Dendritic cell treated with granulocyte-macrophage colony-stimulating factor and Interleukin-4, amounts not matched to agents 40 ng/mL and 50 ng/mL, for 4 days (primary cell): ENCODE data around the gene ARF3.
A peak's percentile ranks its signal among the peaks of the same experiment; 100 is the strongest.

ENCODE experiments used
- H3K27ac Mint-ChIP-seq: one replicate; pipeline ENCODE4 v1.8.0; 2022; ENCODE audit warnings: mild to moderate bottlenecking, mixed read lengths
- H3K27me3 Mint-ChIP-seq: one replicate; pipeline ENCODE4 v1.8.0; 2022; ENCODE audit warnings: mild to moderate bottlenecking, mixed read lengths
- H3K36me3 Mint-ChIP-seq: one replicate; pipeline ENCODE4 v1.8.0; 2022; ENCODE audit warnings: low read depth, mixed read lengths
- H3K4me1 Mint-ChIP-seq: one replicate; pipeline ENCODE4 v1.8.0; 2022; ENCODE audit warnings: low read depth, mixed read lengths
- H3K4me3 Mint-ChIP-seq: one replicate; pipeline ENCODE4 v1.8.0; 2022; ENCODE audit warnings: mild to moderate bottlenecking, moderate library complexity, mixed read lengths
- H3K9me3 Mint-ChIP-seq: one replicate; pipeline ENCODE4 v1.8.0; 2022; ENCODE audit warnings: mixed read lengths
- intact Hi-C: fragments of 100-400 bp; cut with micrococcal nuclease; formaldehyde crosslinking; loops from one replicate; pipeline ENCODE4 v1.15.0; 2022

The ARF3 gene

DNA sequence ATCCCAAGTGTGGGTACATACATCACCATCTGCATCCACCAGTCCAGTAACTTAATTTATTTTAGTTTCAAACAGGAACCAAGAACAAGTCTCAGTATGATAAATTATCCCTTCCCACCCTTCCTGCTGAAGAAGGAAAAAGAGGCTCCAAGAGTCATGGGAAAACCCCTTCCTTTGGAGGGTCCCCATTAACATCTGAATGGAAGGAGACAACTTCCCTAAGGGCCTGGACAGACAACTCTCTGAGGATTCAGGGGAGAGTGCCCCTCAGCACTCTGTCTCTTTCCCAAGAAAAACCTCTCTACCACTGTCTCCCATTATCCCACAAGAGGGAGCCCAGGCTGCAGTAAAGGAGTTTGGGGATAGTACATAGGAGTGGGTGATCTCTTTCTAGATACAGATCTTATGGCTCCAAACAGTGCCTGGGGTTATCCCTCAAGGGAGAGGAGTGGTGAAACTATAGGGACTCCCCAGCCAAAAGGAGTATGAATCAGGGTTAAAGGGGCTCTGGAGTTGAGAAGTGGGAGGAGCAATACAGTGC is 8.1 kb upstream of the ARF3 start:
- Mint-ChIP-seq H3K9me3 (no peaks in the 10 kb centered on the region), H3K27ac (no peak overlapping the region), H3K4me1 (peaks cover 39% of the 10 kb centered on the region), H3K4me3 (no peak overlapping the region), H3K36me3 (no peaks in the 10 kb centered on the region), H3K27me3 (peaks cover 38% of the 10 kb centered on the region)
- intact Hi-C loops, result no loop called here

DNA sequence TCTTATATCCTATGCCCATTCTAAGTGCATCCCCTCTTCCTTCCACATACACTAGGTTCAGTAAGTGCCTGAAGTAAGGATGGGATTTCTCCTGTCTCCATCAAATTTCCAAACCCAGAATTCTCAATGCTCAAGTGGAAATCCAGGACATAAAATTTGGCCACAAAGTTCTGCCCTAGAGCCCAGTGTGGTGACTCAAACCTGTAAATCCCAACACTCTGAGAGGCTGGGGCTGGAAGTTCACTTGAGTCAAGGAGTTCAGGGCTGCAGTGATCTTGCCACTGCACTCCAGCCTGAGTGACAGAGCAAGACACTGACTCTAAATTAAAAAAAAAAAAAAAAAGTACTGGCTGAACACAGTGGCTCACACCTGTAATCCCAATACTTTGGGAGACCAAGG is 4.5 kb upstream of the ARF3 start:
- H3K4me1 Mint-ChIP-seq, result peaks cover 32% of the 10 kb centered on the region
- H3K36me3 Mint-ChIP-seq, result peaks cover 8% of the 10 kb centered on the region
- intact Hi-C loops, result no loop called here
- H3K4me3 Mint-ChIP-seq, result no peak overlapping the region
- no peak overlapping the region for H3K27ac Mint-ChIP-seq
- H3K27me3 Mint-ChIP-seq, result peaks cover 17% of the 10 kb centered on the region
- H3K9me3 Mint-ChIP-seq, result no peaks in the 10 kb centered on the region

DNA sequence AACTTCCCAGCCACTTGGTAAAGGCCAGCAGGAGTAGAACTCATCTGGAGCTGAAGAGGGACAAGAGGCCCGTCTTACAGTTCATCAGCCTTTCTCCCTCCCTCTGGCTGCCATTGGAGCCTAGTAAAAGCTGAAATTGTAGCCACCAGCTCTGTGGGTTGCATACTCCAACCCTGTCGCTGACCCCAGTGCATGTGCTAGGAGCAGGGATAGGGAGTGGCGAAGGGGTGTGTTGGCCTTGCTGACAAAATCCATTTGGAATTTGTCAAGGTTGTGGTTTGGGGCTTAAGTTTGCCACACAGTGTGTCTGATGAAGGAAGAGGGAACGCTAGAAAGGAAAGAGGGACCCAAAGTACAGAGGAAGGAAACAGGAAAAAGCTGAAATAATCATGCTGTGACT is 4.0 kb upstream of the ARF3 start:
- intact Hi-C loops, result no loop called here
- Mint-ChIP-seq H3K27me3 (peaks cover 17% of the 10 kb centered on the region), H3K9me3 (no peaks in the 10 kb centered on the region), H3K4me1 (peaks cover 30% of the 10 kb centered on the region), H3K4me3 (no peak overlapping the region), H3K36me3 (peaks cover 13% of the 10 kb centered on the region), H3K27ac (no peak overlapping the region)

DNA sequence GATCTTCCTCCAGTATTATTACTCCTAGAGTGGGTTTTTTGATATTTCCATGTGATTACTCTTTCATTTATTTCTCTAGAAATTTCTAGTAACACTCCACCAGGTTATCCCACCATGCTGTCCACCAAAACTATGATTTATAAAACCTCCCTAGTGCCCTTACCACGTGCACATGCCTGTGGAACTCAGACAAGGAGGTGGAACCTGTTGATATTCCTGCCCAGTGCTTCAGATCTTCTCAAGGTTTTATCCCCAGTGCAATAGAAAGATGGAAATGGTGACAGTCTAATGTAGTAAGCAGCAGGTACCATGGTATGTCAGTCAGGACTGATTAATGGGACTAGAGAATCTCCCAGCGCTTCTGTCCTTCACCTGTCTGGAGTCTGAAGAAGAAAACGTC is 3.5 kb upstream of the ARF3 start:
- peaks cover 14% of the 10 kb centered on the region for H3K27me3 Mint-ChIP-seq
- H3K36me3 Mint-ChIP-seq, result peaks cover 18% of the 10 kb centered on the region
- no peak overlapping the region for H3K4me3 Mint-ChIP-seq
- H3K27ac Mint-ChIP-seq, result no peak overlapping the region
- peaks cover 30% of the 10 kb centered on the region for H3K4me1 Mint-ChIP-seq
- H3K9me3 Mint-ChIP-seq, result no peaks in the 10 kb centered on the region
- intact Hi-C loops, result no loop called here

DNA sequence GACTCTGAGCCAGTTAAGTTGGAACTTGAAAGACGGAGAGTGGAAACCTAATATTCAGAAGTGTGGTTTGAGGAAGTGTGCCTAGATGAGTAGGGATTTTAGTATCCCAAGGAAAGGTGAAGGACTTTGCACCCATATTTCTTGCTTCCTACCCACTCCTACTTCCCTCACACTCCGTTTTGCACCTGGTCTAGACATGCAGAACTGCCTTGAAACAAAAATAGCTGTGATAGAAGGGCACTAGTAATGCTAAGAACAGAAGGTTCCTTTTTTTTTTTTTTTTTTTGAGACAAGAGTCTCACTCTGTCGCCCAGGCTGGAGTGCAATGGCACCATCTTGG is 732 bp upstream of the ARF3 start:
- H3K27ac Mint-ChIP-seq, result peak overlapping the region; percentile 94
- intact Hi-C loops, result no loop called here
- H3K27me3 Mint-ChIP-seq, result peaks cover 10% of the 10 kb centered on the region

DNA sequence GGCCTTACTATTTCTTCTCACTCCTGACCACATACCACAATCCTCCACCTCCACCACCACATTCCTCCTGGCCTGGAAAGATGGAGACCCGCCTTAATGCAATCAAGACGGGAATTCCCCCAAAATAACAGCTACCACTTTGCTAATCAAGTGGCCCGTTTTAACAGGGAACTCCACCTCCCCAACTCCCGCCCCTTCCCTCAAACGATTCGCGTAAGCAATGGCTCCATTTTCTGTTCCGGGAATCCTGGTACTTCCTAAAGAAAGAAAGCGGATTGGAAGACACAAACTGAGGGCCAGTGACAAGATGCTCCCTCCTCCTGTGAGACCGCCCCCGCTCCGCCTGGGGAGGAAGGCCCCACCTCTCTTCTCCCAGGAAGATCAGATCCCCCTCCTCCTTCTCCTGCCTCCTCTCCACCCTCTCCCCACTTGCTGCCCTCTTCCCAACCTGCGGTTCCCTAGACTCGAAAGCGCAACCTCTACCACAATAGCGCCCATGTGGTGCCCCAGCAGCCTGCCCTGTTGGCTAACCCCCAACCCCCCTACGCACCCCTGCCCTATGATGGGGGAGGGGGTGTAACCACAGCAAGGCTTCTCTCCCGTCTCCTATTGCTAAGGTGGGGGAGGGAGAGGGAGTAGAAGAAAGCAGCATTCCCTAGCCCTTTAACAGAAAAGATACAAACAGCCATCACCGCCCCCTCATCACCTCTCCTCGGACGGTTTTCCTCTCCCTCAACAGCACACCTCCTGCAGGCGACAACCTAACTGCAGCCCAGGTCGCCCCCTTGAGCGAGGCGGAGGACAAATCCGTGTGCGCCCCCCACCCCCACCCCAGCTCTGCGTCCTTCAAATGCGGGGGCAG is 777 bp downstream of the ARF3 start:
- Mint-ChIP-seq H3K27ac (peak overlapping the region; percentile 94), H3K27me3 (peaks cover 7% of the 10 kb centered on the region), H3K4me1 (peaks cover 46% of the 10 kb centered on the region), H3K9me3 (no peaks in the 10 kb centered on the region), H3K4me3 (peak overlapping the region; percentile 95), H3K36me3 (peaks cover 43% of the 10 kb centered on the region)
- intact Hi-C loops, result loop anchor here (1.0 kb wide), 1 partner anchor 104 kb away; the partner anchor contains the start of gene DDX23

More for the DNA sequence above, 732 bp upstream of the ARF3 start:
- Mint-ChIP-seq H3K9me3 (no peaks in the 10 kb centered on the region), H3K36me3 (peaks cover 28% of the 10 kb centered on the region), H3K4me1 (peaks cover 37% of the 10 kb centered on the region), H3K4me3 (peak overlapping the region; percentile 95)

DNA sequence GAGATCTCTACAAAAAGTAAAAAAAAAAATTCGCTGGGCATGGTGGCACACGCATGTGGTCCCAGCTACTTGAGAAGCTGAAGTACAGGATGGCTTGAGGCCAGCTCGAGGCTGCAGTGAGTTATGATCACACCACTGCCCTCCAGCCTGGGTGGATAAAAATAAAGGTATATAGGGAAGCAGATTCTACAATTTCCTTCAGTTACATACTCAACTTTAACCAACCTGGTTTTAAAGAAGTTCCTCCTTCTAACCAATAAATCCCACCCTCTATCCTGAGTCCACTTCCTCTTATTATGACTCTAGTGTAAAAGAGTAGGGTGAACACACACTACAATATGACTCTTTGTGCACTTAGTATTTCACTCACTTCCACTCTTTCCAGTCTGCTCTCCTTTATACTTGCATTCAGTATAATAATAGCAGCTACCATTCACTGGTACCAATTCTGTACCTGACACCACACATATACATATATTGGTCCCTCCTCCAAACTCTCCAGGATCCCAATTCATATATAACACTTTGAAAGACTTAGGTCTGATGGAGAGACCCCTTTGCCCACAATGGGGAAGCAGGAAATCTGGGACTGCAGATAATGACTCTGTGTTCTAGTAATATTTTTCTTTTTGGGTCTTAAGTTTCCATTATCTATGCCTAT is 2.3 kb downstream of the ARF3 start:
- Mint-ChIP-seq H3K36me3 (peaks cover 58% of the 10 kb centered on the region), H3K27ac (peak overlapping the region; percentile 94)

DNA sequence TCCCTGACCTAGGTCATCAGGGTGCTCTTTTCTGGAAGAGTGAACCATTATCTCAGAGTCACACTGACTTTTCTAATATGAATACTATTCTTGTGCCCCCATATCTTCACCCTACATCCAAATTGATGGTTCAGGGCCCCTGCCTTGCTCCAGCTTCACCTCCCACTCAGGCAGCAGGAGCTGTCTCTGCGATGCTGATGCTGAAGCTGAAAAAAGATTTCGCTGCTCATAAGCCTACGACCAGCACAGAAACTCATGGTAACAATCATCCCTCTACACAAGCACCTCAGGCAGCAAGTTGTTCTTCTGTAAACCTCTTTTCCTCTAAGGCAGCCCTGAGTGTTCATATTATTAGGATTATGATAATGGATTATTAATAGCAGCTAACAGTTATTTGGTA is 3.2 kb downstream of the ARF3 start:
- no peak overlapping the region for H3K4me3 Mint-ChIP-seq
- H3K9me3 Mint-ChIP-seq, result no peaks in the 10 kb centered on the region
- H3K4me1 Mint-ChIP-seq, result peaks cover 51% of the 10 kb centered on the region
- no peaks in the 10 kb centered on the region for H3K27me3 Mint-ChIP-seq
- intact Hi-C loops, result no loop called here
- H3K27ac Mint-ChIP-seq, result no peak overlapping the region
- peaks cover 67% of the 10 kb centered on the region for H3K36me3 Mint-ChIP-seq

More for the DNA sequence above, 2.3 kb downstream of the ARF3 start:
- Mint-ChIP-seq H3K9me3 (no peaks in the 10 kb centered on the region), H3K4me3 (peak overlapping the region; percentile 13), H3K4me1 (peaks cover 51% of the 10 kb centered on the region), H3K27me3 (peaks cover 4% of the 10 kb centered on the region)
- intact Hi-C loops, result no loop called here

DNA sequence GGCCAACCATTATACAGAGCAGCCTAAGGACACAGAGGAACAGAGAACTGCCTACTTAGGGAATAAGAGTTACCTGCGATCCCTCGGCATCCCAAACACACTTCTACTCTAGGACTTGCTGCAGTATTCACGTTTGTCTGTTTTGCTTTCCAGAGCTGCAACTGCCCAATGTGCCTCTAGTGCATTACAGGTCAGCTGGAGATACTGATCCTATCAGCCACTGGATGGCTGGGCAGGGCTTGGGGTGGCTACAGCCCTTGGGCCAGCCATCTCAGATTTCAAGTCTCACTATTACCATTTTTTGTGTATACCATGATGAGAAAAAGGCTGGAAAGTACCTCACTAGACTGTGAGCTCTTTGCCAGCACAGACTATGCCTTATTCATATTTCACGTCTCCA is 4.6 kb downstream of the ARF3 start:
- Mint-ChIP-seq H3K9me3 (no peaks in the 10 kb centered on the region), H3K4me1 (peaks cover 50% of the 10 kb centered on the region), H3K27me3 (no peaks in the 10 kb centered on the region), H3K36me3 (peaks cover 80% of the 10 kb centered on the region), H3K4me3 (no peak overlapping the region), H3K27ac (no peak overlapping the region)
- intact Hi-C loops, result no loop called here

DNA sequence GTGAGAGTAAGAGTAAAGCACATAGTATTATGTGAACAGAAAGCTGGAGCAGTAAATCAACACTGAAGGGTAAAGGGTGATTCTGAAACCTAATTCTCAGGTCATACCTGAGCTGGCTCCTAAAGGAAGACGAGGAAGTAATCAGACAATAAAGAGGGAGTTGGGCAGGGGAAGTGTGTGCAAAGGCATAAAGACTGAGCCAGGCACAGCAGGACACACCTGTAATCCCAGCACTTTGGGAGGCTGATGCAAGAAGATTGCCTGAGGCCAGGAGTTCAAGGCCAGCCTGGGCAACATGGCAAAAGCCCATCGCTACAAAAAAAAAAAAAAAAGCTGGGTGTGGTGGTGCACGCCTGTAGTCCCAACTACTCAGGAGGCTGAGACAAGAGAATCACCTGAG is 9.6 kb downstream of the ARF3 start:
- H3K4me1 Mint-ChIP-seq, result peaks cover 38% of the 10 kb centered on the region
- no peaks in the 10 kb centered on the region for H3K9me3 Mint-ChIP-seq
- H3K36me3 Mint-ChIP-seq, result peaks cover 88% of the 10 kb centered on the region
- no peak overlapping the region for H3K27ac Mint-ChIP-seq
- H3K27me3 Mint-ChIP-seq, result no peaks in the 10 kb centered on the region
- no peak overlapping the region for H3K4me3 Mint-ChIP-seq
- intact Hi-C loops, result no loop called here

DNA sequence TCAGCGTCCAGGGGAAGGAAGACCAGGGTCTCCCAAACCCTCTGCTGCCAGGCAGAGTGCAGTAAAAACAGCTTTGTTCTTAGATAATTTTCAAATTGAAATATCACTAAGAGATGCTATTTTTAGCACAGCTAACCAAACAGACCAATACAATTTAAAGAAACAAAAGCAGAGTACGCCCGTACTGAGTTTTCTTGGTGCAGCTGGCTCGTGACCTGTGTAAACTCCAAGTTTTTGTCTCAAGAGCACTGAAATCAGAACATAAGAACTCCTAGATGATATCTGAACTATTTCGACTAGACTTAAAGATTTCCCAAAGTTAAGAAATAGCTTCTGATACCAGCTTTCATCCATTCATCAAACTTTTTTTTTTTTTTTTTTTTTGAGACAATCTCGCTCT is 10.3 kb downstream of the ARF3 start:
- intact Hi-C loops, result no loop called here
- H3K4me1 Mint-ChIP-seq, result peaks cover 38% of the 10 kb centered on the region
- no peak overlapping the region for H3K4me3 Mint-ChIP-seq
- H3K27ac Mint-ChIP-seq, result peak overlapping the region; percentile 36
- H3K36me3 Mint-ChIP-seq, result peaks cover 88% of the 10 kb centered on the region
- no peaks in the 10 kb centered on the region for H3K27me3 Mint-ChIP-seq
- H3K9me3 Mint-ChIP-seq, result no peaks in the 10 kb centered on the region

DNA sequence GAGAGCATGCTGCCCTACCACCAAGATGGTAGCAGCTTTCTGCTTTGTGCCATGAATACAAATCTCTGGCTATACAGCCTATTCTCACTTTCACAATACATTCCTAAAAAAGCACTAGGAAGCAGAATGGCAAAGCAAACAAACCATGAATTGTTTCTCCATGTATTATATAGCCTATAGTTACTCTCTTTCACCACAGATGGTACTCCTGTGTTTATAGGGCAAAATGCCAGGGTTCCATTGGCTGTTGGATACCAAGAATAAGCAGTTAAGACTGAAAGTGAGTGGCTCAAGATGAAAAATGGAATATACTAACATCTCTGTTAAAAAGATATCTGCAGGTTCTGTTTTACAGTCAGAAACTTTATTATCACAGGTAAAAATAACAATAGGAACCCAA is 11.1 kb downstream of the ARF3 start:
- Mint-ChIP-seq H3K36me3 (peaks cover 89% of the 10 kb centered on the region), H3K4me3 (no peak overlapping the region), H3K9me3 (no peaks in the 10 kb centered on the region), H3K4me1 (peaks cover 45% of the 10 kb centered on the region), H3K27me3 (no peaks in the 10 kb centered on the region), H3K27ac (peak overlapping the region; percentile 36)
- intact Hi-C loops, result no loop called here

DNA sequence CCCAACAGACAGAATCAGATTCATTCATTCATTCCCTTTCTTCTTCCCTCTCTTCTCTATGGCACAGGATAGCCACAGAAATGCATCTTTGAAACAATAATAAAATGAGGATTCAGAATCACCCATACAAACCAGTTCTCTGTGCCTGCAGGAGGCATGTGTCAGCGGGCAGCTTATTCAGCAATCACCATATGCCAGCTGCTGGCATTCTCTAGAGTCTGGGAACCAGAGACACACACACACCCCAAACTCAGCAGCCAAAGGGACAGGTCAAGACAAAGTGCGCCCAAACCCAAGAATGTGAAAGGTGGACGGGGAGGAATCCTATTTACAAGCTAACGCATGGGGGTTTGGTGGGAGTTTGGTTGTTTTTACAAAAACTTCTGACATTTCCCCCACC is 14.1 kb downstream of the ARF3 start:
- H3K9me3 Mint-ChIP-seq, result no peaks in the 10 kb centered on the region
- peaks cover 64% of the 10 kb centered on the region for H3K4me1 Mint-ChIP-seq
- peaks cover 89% of the 10 kb centered on the region for H3K36me3 Mint-ChIP-seq
- H3K27ac Mint-ChIP-seq, result no peak overlapping the region
- no peak overlapping the region for H3K4me3 Mint-ChIP-seq
- intact Hi-C loops, result no loop called here
- H3K27me3 Mint-ChIP-seq, result no peaks in the 10 kb centered on the region

DNA sequence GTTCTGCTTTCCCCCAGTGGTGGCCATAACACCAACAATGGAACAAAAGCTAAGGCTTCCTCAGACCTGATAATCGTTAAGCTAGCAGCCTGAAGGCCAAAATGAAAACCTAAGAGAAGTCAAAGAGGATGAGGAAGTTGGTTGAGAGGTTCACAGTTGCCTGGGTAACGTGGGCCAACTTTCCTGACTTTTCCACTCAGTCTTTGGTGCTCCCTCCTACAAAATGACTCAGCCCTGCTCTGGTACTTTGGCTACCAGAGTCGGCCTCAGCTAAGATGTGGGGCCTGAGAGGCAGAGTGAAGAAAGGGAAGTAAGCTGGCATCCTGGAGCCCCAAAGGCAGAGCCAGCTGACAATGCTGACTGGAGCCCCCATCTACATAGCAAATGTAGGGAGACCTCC is 17.1 kb downstream of the ARF3 start:
- Mint-ChIP-seq H3K27ac (peak overlapping the region; percentile 46), H3K4me1 (peaks cover 77% of the 10 kb centered on the region), H3K4me3 (no peak overlapping the region), H3K36me3 (peaks cover 96% of the 10 kb centered on the region), H3K27me3 (no peaks in the 10 kb centered on the region), H3K9me3 (no peaks in the 10 kb centered on the region)
- intact Hi-C loops, result no loop called here
